HG02588 (cell line): ENCODE results near the gene SCAMP5.
A peak's percentile ranks its signal among the peaks of the same experiment; 100 is the strongest.

Experiments
- ATAC-seq: cut with Tn5 transposase; IDR thresholded peaks from one replicate; pipeline ENCODE4 v1.9.1; 2021; ENCODE audit warnings: mild to moderate bottlenecking, moderate library complexity; ENCODE audit not compliant: unreplicated experiment

Gene SCAMP5

GRCh38 chr15:75044258-75044878 lies 49.0 kb downstream of the SCAMP5 start:
- no peak for ATAC-seq

- ATAC-seq: no peak
Measured at GRCh38 chr15:75045332-75046015, 50.1 kb downstream of the SCAMP5 start.

GRCh38 chr15:75048394-75048793 lies 53.0 kb downstream of the SCAMP5 start:
- no peak for ATAC-seq

- ATAC-seq: no peak
Measured at GRCh38 chr15:75049392-75049791, 54.0 kb downstream of the SCAMP5 start.

GRCh38 chr15:75050283-75050682 lies 54.9 kb downstream of the SCAMP5 start:
- no peak for ATAC-seq

GRCh38 chr15:75051191-75051608 lies 55.8 kb downstream of the SCAMP5 start:
- no peak for ATAC-seq

- ATAC-seq: no peak
Measured at GRCh38 chr15:75051711-75052110, 56.3 kb downstream of the SCAMP5 start.

- ATAC-seq: no peak
Measured at GRCh38 chr15:75052972-75053747, 57.8 kb downstream of the SCAMP5 start.

GRCh38 chr15:75053748-75054125 lies 58.4 kb downstream of the SCAMP5 start:
- ATAC-seq: no peak

GRCh38 chr15:75054172-75054897 lies 59.0 kb downstream of the SCAMP5 start:
- no peak for ATAC-seq

- ATAC-seq: no peak
Measured at GRCh38 chr15:75056036-75056435, 60.7 kb downstream of the SCAMP5 start.

GRCh38 chr15:75058127-75058905 lies 63.0 kb downstream of the SCAMP5 start:
- no peak for ATAC-seq

- no peak for ATAC-seq
Measured at GRCh38 chr15:75059607-75060006, 64.2 kb downstream of the SCAMP5 start.

- peak; percentile 57 for ATAC-seq
Measured at GRCh38 chr15:75061272-75061671, 65.9 kb downstream of the SCAMP5 start.

- ATAC-seq: no peak
Measured at GRCh38 chr15:75062706-75063105, 67.3 kb downstream of the SCAMP5 start.

GRCh38 chr15:75063338-75063737 lies 68.0 kb downstream of the SCAMP5 start:
- ATAC-seq: no peak

- no peak for ATAC-seq
Measured at GRCh38 chr15:75063889-75064288, 68.5 kb downstream of the SCAMP5 start.

GRCh38 chr15:75064846-75065245 lies 69.5 kb downstream of the SCAMP5 start:
- no peak for ATAC-seq

GRCh38 chr15:75065467-75065850 lies 70.1 kb downstream of the SCAMP5 start:
- no peak for ATAC-seq

- no peak for ATAC-seq
Measured at GRCh38 chr15:75065851-75066509, 70.6 kb downstream of the SCAMP5 start.
